Neural crest cell (in vitro differentiated cells): ENCODE results near the gene KCNN4. TPM values are rescaled to one million over a fixed set of nuclear protein-coding genes. Genes with fewer than 3 reads are reported as not detected.

Experiments used
- DNase-seq: peaks from one replicate; pipeline ENCODE4 v3.0.0; 2021; ENCODE audit warnings: low read depth, mixed read lengths, low spot score
- H3K27ac Mint-ChIP-seq: one replicate; pipeline ENCODE4 v1.8.0; 2021; ENCODE audit warnings: mild to moderate bottlenecking, mixed read lengths; ENCODE audit not compliant: unreplicated experiment
- H3K27me3 Mint-ChIP-seq: 2 replicates; pipeline ENCODE4 v1.8.0; 2021; ENCODE audit warnings: low read depth, mild to moderate bottlenecking, mixed read lengths
- H3K36me3 Mint-ChIP-seq: 2 replicates; pipeline ENCODE4 v1.8.0; 2021; ENCODE audit warnings: low read depth, mild to moderate bottlenecking, mixed read lengths
- H3K4me1 Mint-ChIP-seq: 2 replicates; pipeline ENCODE4 v1.8.0; 2021; ENCODE audit warnings: mixed read lengths
- H3K4me3 Mint-ChIP-seq: one replicate; pipeline ENCODE4 v1.8.0; 2021; ENCODE audit warnings: mild to moderate bottlenecking, mixed read lengths
- H3K9me3 Mint-ChIP-seq: 2 replicates; pipeline ENCODE4 v1.8.0; 2021; ENCODE audit warnings: mixed read lengths
- total RNA-seq: library from RNA; stranded (reverse); gene quantifications from 2 replicates; pipeline ENCODE4 v1.2.1, GENCODE V29; 2021
- TF ChIP-seq, protein P1 (sequence below): fragments of 200-600 bp; sonication (generic); conservative IDR thresholded peaks from 2 replicates; pipeline ENCODE4 v1.5.0; 2021; ENCODE audit warnings: antibody characterized with exemption, mild to moderate bottlenecking

The KCNN4 gene
- total RNA-seq, 1 donor from 2014 or later: 2.8 TPM

DNA sequence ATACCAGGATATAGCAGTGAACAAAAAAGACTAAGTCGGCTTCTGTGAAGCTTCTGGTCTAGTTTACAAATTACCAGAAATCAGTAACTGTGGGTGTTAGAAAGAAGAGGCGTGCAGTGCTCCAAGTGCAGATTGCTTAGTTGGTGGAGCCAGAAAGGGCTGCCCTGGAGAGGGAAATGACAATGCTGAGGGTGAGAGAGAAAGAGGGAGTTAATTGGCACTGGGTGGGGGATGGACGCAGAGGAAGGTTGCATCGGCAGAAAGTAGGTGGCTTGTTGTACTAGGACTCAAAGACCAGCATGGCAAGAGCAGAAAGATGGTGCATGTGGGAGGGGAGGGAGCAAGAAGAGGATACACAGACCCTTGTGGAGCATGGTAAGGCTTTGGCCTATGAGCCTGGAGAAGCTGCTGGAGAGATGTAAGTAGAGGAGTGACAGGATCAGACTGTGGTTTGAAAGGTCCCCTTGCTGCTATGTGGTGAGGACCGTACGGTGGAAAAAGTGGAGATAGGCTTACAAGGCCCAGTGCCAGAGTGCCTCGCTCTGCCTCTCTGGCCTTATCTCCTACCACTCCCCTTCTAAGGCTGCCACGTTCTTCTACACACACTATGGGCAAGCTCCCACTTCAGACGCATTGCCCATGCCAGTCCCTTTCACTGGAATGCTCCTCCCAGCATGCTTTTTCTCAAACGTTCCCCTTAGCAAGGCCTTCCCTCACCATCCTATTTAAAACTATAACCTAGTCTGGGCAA, 39.5 kb downstream of the KCNN4 start:
- H3K36me3 Mint-ChIP-seq: peaks cover 43% of the 10 kb centered on the region
- no peak overlapping the region for H3K27ac Mint-ChIP-seq
- H3K4me3 Mint-ChIP-seq: no peak overlapping the region

DNA sequence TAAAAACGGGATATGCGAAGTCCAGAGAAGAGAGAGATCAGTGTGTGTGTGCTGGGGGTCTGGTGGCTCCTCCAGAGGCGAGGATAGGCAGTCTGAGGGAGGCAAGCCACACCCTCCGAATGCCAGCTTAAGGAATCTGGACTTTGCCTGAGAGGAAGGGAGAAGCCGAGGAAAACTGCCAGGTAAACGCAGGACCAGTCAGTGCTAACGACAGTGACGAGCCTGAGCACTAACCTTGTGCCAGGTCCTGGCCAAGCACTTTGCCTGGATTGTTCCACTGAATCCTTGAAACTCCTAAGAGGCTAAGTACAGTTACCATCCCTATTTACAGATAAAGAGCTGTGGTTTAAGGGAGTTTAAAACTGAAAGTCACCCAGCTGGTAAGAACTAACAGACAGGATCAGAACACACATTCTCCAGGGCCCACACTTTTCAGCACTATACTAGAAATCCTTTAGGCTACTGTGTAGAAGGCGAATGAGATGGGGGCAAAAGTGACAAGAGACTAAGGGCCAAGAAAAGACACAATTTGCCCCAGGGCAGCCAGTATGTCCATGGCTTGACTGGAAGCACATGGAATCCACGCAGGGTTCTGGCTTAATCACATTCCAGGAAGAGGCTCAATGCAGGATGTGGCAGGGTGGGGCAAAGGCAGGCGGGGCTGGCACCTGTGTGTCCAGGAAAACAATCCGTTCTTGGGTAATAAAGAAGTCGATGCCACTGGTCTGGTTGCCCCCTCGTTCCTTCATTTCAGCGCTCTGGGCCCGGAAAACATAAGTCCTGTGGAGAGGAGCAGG, 41.1 kb downstream of the KCNN4 start:
- no peak for DNase-seq
- TF ChIP-seq, protein P1, sequence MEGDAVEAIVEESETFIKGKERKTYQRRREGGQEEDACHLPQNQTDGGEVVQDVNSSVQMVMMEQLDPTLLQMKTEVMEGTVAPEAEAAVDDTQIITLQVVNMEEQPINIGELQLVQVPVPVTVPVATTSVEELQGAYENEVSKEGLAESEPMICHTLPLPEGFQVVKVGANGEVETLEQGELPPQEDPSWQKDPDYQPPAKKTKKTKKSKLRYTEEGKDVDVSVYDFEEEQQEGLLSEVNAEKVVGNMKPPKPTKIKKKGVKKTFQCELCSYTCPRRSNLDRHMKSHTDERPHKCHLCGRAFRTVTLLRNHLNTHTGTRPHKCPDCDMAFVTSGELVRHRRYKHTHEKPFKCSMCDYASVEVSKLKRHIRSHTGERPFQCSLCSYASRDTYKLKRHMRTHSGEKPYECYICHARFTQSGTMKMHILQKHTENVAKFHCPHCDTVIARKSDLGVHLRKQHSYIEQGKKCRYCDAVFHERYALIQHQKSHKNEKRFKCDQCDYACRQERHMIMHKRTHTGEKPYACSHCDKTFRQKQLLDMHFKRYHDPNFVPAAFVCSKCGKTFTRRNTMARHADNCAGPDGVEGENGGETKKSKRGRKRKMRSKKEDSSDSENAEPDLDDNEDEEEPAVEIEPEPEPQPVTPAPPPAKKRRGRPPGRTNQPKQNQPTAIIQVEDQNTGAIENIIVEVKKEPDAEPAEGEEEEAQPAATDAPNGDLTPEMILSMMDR: no peak
- Mint-ChIP-seq H3K9me3 (no peaks in the 10 kb centered on the region), H3K4me3 (no peak overlapping the region), H3K36me3 (peaks cover 41% of the 10 kb centered on the region), H3K4me1 (no peaks in the 10 kb centered on the region), H3K27me3 (no peaks in the 10 kb centered on the region), H3K27ac (no peak overlapping the region)

More for the DNA sequence above, 39.5 kb downstream of the KCNN4 start:
- Mint-ChIP-seq H3K9me3 (no peaks in the 10 kb centered on the region), H3K27me3 (no peaks in the 10 kb centered on the region), H3K4me1 (peaks cover 7% of the 10 kb centered on the region)
- TF ChIP-seq, protein P1: no peak
- no peak for DNase-seq

DNA sequence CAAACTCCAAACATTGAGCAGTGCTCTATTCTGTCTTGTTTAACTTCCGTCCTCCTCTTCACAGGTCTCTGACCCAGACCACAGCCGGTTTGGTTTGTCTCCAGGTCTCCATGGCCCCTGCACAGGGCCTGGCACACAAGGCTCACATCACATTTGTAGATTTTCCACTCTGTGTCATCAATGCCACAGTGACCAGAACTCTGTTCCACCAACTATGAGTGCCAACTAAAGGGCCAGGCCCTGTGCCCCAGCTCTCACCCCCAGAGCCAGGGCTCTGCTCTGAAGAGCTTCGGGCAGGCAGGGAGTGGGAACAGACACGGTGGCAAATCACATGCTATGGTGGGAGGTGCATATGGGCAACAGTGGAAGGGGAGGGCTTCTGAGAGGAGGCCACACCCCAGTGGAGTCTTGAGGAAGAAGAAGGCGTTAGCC, 42.0 kb downstream of the KCNN4 start:
- no peaks in the 10 kb centered on the region for H3K27me3 Mint-ChIP-seq
- DNase-seq: no peak
- no peak overlapping the region for H3K4me3 Mint-ChIP-seq
- H3K27ac Mint-ChIP-seq: no peak overlapping the region
- H3K9me3 Mint-ChIP-seq: no peaks in the 10 kb centered on the region
- no peaks in the 10 kb centered on the region for H3K4me1 Mint-ChIP-seq
- TF ChIP-seq, protein P1: no peak
- peaks cover 35% of the 10 kb centered on the region for H3K36me3 Mint-ChIP-seq

DNA sequence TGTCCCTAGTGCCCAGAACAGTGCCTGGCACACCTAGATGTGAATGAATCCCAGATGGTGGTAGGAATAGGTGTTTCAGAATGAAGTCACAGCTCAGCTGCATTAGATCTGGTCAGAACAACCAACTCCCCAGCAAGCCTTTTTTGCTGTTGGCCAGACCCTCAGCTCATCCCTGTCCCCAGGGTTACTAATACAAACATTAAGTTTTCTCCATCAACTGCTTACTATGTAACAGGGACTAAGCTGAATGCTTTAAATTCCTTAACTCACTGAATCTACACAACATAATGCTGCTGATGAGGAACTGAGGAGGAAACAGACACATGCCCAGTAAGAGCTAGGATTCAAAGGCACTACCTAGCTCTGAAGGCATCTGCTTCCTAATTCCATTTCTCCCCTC, 44.8 kb downstream of the KCNN4 start:
- Mint-ChIP-seq H3K9me3 (no peaks in the 10 kb centered on the region), H3K4me3 (no peak overlapping the region), H3K27ac (no peak overlapping the region), H3K4me1 (peaks cover 15% of the 10 kb centered on the region), H3K27me3 (no peaks in the 10 kb centered on the region), H3K36me3 (peaks cover 40% of the 10 kb centered on the region)
- TF ChIP-seq, protein P1: no peak
- no peak for DNase-seq

DNA sequence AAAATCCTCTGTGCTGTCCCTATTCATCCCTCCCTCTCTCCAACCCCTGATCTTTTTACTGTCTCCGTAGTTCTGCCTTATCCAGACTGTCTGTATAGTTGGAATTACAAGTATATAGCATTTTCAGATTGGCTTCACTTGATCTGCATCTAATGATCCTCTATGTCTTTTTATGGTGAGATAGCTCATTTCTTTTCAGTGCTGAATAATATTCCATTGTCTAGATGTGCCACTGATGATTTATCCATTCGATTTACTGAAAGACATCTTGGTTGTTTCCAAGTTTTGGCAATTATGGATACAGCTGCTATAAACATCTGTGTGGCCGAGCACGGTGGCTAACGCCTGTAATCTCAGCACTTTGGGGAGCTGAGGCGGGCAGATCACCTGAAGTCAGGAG, 45.8 kb downstream of the KCNN4 start:
- Mint-ChIP-seq H3K27me3 (no peaks in the 10 kb centered on the region), H3K27ac (no peak overlapping the region), H3K9me3 (no peaks in the 10 kb centered on the region), H3K36me3 (peaks cover 42% of the 10 kb centered on the region), H3K4me3 (no peak overlapping the region), H3K4me1 (peaks cover 19% of the 10 kb centered on the region)
- TF ChIP-seq, protein P1: no peak
- no peak for DNase-seq
